NCI-H748 treated with DMSO at 0.1 percent for 48 hours (cell line): ENCODE data around the gene ACE.

ENCODE experiments used
- DNase-seq: peaks from one replicate; lab custom pipeline; 2025; lab: John Stamatoyannopoulos, UW

Gene ACE

DNA sequence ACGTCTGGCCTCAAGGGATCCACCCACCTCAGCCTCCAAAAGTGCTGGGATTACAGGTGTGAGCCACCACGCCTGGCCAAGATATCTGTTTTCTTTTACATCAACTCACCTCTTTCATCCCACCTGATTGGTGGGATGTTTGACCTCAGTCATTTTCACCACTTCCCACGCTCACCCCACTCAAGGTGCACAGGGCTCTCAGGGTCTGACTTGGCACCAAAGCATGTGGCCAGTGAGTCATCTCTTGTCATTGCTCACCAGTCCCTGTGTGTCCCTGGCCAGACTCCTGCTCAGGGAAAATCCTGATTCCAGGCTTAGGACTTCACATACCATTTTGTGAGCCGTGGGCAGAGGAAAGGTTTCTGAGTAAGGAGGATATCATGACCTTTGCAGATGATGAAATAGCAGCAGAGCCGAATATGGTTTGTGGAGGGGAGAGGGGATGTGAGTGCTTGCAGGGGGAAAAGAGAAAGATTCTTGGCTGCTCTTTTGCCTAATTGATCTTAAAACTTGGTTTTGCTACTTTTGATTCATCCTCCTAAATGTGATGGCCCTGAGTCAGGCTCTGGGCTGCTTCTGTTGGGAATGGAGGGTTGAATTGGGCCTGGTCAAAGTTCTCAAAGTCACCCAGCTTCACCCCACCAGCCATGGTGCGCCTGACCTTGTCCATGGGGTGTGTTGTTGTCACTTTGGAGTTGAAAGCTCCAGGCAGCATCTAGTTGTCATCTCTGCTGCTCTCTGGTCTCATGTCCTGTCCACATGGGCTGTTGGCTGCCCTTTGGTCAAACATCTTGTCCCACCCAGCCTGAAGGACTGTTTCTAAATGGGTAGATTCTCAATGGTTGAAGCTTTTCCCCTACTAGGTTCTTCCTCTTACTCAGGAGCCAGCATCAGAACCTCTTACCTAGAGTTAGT, 40.3 kb downstream of the ACE start:
- no peak for DNase-seq

DNA sequence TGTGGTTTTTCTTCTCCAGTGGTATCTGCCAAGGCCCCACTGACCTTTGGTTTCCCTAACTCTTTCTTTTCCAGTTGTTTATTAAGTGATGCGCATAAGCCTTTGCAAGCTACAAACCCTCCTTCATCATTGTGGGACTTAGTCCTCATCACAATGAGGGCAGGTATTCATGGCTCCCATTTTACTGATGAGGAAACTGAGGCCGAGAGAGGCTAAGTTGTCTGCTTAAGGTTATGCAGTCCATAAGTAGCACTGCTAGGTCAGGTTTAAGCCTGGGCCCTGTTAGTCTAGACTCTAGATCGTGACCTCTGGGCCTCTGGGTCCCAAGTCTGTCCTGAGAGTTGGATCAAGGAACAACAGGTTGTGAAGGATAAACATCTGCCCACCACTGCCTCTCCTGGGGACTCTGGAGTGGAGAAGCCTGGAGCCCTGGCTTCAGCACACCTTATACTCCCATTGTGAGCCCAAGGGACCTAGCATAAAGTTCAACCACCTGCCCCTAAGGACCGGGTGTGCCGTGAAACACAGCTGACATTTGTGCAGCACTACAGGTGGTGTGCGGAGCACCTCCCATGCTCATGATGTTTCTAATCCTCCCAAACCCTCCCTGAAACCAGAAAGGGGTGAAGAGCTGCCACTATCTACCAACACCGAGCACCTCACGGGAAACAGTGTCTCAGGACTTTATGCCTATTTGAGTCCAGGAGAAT, 41.1 kb downstream of the ACE start:
- no peak for DNase-seq

DNA sequence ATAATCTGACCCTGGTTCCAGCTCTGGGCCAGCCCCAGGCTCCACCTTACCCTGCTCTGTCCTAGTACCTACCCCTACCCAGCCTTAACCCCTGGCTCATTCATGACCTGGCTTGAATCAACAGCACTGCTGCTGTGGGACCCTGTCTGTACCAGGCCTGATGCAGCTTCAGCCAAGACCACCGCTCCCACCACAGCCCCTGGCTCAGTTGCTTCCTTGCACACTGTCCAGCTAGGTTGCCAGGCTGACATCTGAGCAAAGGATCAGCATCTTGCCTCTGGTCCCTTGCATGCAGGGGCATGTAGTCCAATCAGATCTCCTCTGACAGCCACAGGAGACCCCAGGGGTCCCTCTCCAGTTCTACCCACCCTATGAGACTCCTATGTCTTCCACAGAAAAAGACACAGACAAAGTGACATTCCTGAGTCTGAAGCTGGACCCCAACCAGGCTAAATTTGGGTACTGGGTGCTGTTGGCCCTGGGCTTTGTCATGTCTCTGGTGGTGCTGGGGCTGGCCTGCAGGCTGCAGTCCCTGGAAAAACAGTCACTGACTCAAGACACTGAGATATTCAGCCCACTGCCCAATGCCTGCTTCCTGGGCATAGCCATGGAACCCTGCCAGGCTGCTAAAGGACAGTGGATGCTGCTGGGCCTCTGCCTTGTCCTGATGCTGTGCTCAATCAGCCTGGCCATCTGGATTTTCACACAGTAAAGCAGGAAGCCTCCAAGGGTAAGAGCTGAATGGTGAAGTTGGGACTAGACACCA, 42.4 kb downstream of the ACE start:
- DNase-seq, result no peak

DNA sequence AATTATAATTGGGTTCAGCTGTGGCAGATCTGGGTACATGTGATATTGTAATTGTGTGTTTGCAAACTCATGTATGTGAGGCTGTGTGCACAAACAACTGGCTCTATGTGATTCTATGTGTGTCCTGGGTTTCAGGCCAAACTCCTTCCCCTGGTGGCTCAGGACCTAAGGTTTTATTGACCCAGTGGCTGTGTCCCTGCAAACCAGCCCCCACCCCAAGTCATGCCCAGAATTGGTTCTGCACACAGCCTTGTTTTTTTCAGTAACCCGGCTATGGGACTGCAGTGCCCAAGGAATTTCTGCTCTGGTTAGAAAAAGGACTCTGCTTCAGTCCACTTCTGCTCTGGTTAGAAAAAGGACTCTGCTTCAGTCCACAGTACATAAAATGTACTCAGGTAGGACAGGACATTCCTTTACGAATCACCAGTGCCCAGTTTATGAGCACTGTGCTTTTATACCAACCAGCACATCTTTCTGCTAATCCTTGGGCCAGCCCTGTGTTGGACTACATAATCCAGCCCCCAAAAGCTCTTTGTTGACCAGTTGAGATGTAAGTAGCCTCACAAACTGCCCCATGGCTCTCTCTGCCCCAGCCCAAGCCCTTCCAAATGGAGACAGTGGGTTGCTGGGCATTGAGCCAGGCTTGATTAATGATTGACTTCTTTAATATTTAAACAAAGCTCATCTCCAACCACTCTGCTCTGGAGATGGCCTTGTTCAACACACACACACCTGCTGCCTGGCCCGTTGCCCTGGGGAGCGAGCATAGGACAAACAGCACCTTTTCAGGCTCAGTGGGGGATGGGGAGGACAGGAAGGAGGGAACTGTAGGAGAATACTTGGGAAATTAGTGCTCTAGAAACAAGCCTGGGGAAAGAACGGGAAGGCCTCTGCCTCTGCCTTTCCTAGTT, 43.4 kb downstream of the ACE start:
- DNase-seq, result peak; percentile 92

DNA sequence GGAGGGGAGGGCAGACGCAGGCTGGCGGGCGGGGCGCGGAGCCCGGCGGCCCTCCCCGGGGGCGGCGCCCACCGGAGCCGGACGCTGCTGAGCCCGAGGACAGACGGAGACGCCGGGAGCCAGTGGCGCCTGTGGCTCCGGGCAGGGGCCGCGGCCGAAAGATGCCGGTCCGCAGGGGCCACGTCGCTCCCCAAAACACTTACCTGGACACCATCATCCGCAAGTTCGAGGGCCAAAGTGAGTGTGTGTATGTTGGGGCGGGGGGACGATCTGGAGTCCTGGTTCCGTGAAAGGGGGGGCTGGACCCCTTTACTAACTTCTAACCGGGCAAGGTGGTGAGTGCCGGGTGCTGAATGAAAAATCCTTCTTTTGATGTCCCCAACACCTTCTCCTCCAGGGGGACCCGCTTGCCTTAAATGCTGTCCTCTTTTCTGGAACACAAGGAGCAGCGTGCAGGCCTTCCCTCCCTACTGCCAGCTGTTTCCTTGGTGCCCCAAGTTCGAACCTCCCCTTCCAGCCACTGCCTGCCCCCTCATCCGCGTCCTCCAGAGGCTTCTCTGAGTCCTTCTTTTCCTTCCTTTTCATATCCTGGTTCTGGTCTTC, 46.5 kb downstream of the ACE start, which contains the start of gene KCNH6:
KCNH6 (plus strand) TSS at position 106 of the 603 bp plus-strand sequence; CDS start at position 162, 56 bp downstream.
- no peak for DNase-seq

DNA sequence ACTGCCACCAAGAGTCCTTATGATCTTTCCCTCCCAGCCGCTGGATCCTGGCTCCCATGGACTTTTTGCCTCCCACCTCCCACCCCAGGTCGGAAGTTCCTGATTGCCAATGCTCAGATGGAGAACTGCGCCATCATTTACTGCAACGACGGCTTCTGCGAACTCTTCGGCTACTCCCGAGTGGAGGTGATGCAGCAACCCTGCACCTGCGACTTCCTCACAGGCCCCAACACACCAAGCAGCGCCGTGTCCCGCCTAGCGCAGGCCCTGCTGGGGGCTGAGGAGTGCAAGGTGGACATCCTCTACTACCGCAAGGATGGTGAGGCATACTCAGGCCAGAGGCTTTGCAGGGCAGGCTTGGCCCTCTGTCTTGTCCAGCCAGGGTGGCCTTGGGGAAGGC, 47.2 kb downstream of the ACE start:
- DNase-seq, result no peak

DNA sequence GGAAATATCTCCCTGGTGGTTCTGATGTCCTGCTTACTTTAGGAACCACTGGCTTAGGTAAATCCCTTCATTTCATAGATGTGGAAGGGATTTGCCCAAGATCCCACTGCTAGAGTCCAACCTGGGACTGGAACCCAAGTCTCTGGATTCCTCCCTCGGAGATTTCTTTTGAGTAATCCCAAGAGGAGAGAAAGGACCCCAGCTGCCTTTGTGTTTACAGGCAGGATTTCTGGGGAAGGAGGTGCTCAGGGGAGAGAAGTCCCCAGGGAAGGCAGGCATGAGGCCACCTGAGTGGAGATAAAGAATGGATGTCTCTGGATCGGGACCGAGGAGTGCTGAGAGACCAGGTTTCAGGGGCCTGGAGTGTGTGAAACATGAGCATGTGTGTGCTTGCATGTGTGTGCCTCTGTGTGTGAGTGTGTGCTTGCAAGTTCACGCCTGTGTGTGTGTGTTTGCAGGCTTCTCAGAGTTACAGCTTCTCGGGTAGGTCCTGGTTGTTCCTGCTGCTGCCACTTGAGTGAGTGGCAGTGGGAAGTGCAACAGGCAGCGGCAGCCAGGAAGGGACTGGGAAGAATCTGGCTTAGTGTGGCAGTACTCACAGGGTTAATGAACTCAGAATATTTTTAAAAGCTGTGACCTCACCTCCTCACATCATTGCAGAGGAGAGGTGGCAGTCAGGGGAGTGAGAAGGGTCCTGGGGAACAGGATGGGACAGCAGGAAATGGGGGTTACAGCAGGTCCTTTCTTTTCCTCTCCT, 48.5 kb downstream of the ACE start:
- no peak for DNase-seq

DNA sequence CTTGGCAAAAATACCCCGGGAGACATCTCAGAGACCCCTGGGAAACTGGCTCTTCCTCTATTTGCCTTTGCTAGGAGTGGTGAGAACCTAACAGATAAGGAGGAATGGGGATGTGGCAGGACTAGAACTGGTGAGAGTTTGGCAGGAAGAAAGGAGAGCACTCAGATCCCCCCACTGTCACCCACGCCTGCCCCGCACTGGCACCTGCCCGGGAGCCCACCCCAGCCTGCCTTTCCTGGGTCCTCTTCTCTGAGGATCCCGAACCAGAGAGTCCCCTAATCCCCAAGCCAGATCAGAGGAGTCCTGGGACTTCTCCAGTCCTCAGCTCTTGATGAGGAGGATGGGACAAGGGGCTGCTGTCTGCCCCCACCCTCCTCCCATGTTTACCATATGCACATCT, 50.0 kb downstream of the ACE start:
- no peak for DNase-seq

DNA sequence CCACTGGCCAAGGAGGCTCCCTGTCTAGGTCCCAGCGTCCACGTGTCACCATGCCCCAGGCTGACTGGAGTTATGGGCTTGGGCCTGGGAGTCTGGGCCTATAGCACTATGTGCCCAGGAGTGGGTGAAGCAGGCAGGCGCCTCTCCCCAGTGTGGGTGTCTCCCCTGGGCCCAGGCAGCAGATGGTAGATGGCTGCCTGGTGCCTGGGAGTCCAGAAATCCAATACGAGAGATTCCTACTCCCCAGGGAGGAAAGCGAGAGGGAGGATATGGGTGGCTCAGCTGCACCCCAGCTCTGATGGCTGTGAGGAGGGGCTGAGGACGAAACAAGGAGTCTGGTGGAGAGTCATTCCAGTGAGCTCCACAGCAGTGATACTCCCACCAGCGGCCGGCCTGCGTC, 51.3 kb downstream of the ACE start:
- no peak for DNase-seq

DNA sequence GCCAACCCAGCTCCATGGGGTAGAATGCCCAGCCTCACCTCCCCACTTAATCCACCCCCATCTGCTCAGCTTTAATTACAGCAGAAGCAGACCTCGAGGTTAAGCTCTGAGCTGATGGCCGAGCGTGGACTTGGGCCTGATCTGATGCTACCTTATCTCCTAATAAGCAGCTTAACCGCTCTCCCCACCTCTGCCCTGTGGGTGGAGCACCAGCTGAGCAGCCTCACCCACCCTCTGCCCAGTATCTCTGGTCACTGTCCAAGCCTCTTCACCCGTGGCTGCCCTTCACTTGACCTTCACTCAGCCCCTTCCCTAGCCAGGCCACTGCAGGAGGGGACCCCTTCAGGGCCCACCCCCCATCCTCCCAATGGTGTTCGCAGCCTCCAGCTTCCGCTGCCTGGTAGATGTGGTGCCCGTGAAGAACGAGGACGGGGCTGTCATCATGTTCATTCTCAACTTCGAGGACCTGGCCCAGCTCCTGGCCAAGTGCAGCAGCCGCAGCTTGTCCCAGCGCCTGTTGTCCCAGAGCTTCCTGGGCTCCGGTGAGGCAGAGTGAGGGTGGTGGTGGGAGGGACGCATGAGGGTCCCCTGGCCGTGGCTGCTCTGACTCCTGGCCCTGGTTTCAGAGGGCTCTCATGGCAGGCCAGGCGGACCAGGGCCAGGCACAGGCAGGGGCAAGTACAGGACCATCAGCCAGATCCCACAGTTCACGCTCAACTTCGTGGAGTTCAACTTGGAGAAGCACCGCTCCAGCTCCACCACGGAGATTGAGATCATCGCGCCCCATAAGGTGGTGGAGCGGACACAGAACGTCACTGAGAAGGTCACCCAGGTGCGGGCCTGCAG, 53.1 kb downstream of the ACE start:
- DNase-seq, result no peak

DNA sequence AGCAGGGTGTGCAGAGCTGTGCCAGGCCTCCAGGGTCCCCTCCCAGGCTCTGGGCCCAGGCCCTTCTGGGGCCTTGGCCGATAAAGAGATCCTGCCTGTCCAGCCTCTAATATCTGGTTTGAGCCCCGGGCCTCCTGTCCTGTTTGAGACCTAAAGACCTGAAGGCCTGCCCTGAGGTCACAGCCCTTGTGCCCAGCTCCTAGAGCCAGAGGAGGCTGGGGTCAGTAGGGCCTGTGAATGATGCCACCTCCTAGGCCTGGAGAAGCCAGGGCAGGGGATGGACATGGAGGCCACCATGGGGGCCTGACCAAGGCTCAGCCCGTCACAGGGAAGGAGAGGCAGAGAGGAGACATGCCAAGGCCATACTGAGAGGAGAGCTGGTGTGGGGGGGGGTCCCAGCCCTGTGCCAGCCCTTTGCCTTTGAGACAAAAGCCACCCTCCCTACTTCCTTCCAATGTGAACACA, 53.7 kb downstream of the ACE start:
- DNase-seq, result no peak

DNA sequence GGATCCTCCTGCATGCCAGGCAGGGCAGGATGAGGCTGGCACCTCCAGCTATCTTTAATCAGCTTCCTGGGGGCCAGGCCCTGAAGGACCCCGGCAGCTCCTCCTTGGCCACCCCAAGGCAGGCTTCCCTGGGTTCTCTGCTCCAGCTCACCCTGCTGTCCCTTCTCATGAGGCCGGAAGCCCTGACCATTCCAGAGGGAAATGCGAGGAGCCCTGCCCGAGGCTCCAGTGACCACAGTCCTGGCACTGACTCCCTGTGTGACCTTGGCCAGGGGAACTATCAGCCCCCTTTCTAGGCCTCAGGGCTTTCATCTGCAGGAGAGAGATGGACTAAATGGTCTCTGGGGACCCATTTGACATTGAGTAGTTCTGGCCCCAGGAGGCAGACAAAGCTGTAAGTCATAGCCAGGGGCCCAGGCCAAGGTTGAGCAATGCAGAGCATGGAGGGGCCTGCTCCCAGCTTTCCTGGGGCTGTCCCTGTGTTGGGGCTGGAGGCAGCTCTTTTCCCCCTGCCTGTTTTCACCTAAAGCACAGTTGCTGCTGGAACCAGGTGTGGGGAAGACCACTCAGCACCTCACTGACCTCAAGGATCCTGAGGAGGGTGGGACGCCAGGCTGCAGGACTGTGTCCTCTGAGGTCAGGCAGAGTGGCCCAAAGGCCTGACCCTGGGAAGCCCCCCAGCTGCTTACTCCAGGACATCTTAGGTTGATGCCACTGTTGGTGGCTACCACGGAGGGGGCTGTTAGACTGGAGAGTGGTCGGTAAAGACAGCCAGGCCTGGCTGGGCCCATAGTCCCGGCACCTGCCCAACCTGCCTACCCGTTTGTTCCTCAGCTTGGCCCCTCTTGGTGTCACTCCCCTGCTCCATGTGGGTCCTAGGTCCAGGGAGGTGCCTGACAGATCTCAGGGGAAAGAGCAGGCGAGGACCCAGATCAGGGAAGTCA, 54.4 kb downstream of the ACE start:
- no peak for DNase-seq

DNA sequence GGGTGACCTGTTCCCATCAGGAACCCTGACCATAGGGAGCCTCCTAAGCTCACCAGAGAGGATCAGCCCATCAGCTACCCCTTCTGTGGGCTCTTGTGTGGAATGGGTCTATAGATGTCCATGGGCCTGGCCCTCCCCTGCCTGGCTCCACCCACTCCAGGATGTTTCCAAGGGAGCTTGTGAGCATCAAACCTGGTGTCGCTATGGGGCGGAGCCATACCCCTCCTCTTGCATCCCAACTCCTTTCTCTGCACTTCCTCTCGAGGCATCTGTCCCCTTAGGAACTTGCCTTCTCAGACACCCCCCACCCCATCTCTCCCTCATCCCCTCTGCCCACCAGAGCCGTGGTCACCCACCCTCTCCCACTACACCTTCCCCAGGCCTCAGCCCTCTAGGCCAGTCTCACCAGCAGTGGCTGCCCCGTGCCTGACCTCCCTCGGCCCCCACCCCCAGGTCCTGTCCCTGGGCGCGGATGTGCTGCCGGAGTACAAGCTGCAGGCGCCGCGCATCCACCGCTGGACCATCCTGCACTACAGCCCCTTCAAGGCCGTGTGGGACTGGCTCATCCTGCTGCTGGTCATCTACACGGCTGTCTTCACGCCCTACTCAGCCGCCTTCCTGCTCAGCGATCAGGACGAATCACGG, 56.7 kb downstream of the ACE start:
- DNase-seq, result no peak

DNA sequence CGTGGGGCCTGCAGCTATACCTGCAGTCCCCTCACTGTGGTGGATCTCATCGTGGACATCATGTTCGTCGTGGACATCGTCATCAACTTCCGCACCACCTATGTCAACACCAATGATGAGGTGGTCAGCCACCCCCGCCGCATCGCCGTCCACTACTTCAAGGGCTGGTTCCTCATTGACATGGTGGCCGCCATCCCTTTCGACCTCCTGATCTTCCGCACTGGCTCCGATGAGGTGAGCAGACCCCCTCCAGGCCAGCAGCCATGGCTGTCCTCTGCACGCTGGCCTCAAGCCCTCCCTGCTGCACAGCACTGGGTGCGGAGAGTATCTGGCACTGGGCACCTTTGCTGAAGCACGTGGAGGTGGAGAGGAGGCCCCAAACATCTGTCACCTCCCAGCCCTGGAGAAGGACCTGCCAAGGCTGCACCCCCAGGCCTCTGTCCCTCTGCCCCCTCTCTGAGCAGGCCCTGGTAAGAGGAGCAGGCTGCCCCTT, 57.3 kb downstream of the ACE start:
- DNase-seq, result no peak

DNA sequence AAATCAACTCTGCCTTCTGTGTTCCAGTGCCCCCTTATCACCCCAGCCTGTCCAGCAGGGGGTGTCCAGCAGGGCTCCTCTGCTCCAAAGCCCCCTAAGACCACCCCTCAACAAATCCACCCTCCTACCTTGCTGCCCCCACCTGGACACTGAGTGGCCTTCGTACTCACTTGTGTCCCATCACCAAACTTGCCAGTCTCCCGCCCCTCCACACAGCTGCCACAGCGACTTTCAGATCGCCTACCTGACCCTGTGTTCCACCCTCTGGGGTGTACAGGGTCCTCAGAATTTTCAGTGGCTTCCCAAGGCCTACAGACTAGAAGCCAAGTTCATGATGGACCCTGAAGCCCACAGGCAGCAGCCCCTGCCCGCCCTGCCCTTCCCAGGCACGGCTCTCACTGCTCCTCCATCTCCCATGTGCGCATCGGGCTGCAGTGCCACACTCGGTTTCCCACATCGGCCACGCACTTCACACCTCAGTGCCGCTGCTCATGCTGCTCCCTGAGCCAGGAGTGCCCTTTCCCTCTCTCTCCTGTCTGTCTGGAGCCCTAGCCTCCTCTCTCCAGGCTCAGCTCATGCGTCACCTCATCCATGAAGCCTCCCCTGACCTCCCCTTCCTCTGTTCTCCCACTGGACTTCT, 58.1 kb downstream of the ACE start:
- no peak for DNase-seq

DNA sequence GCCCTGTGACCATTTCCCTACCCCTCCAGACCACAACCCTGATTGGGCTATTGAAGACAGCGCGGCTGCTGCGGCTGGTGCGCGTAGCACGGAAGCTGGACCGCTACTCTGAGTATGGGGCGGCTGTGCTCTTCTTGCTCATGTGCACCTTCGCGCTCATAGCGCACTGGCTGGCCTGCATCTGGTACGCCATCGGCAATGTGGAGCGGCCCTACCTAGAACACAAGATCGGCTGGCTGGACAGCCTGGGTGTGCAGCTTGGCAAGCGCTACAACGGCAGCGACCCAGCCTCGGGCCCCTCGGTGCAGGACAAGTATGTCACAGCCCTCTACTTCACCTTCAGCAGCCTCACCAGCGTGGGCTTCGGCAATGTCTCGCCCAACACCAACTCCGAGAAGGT, 58.8 kb downstream of the ACE start:
- DNase-seq, result no peak

DNA sequence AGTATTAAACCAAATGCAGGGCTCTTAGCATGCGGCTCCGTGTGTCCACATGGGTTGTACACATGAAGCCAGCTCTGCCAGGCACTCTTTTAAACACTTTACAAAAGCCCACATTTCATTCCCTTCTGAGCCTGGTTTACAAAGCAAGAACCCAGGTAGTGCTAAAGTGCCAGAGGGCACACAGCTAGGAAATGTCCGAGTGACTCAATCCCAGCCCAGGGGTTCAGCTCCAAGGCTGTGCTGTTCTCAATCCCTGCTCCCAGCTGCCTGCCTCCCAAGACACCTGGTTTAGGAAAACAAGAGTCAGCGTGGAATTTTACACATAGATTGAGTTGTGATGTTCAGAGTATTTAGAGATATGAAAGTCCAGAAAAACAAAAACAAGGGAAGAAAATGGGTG, 60.1 kb downstream of the ACE start:
- DNase-seq, result no peak
